HAP-1 (cell line): ENCODE measurements around the gene PYGL.
A peak's percentile ranks its signal among the peaks of the same experiment; 100 is the strongest.

Source experiments
- DNase-seq, 2 experiments: peaks; one replicate each; pipeline ENCODE4 v3.0.0-alpha.2; 2016 to 2020; ENCODE audit warnings: low spot score in 2 of 2
- H3K27me3 ChIP-seq: fragments of 250-450 bp; sonication (Bioruptor Pico); 2 replicates; pipeline ENCODE4 v1.5.1; 2020; ENCODE audit warnings: low read depth, mild to moderate bottlenecking, moderate library complexity
- H3K36me3 ChIP-seq: fragments of 250-450 bp; sonication (Bioruptor Pico); replicated peaks from 2 replicates; pipeline ENCODE4 v1.5.1; 2020; ENCODE audit warnings: mild to moderate bottlenecking
- H3K4me1 ChIP-seq: fragments of 250-450 bp; sonication (Bioruptor Pico); 2 replicates; pipeline ENCODE4 v1.5.1; 2020; ENCODE audit warnings: mild to moderate bottlenecking
- H3K4me3 ChIP-seq: fragments of 250-450 bp; sonication (Bioruptor Pico); 2 replicates; pipeline ENCODE4 v1.5.1; 2020; ENCODE audit warnings: mild to moderate bottlenecking, moderate library complexity
- H3K9me3 ChIP-seq: fragments of 250-450 bp; sonication (Bioruptor Pico); 2 replicates; pipeline ENCODE4 v1.5.1; 2020; ENCODE audit warnings: mild to moderate bottlenecking, moderate library complexity
- in situ Hi-C: fragments of 300-500 bp; cut with MboI; formaldehyde crosslinking; loops from 3 replicates; pipeline ENCODE4 v1.14.3; 2020; ENCODE audit warnings: low sequenced_read_pairs, inconsistent platforms, mixed read lengths

PYGL gene

DNA sequence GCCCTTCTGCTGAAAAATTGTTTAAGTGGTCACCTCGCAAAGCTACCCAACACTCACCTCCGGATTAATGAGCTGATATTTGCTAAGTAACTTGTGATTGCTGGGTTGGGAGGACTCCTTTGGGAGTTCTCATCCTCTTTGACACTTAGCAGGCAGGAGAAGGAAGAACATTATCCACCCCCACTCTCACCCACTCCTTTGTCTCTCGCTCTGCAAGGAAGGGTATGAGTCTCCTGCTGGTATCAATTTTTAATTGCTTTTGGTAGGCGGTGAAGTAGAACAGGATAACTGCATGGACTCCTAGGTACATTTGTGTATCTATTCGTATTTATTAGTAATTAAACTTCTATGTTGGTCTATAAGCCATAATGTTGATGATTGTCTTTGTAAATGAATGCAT lies 79.3 kb downstream of the PYGL start:
- Histone ChIP-seq H3K27me3 (no peaks in the 10 kb centered on the region), H3K4me1 (peaks cover 13% of the 10 kb centered on the region), H3K4me3 (no peak overlapping the region), H3K9me3 (no peaks in the 10 kb centered on the region), H3K36me3 (no peaks in the 10 kb centered on the region)
- DNase-seq = no peak
- in situ Hi-C loops = no loop called here

DNA sequence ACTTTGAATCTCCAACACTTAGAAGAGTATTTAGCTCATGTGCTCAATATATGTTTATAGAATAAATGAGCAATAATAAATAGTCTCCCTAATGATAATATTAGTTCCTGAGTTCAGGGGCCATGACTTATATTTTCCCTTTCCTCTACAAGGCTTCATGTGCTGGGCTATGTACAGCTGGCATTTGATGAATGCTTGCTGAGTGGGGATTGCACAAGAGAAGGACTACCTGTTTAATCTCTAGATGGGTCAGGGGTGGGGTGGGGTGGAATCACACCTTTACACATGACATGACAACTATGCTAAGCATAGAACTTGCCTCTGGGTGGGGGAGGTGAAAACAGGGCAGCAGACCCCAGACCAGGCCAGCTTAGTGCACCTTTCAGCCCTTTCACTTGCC lies 80.0 kb downstream of the PYGL start:
- no peak for DNase-seq
- Histone ChIP-seq H3K27me3 (no peaks in the 10 kb centered on the region), H3K4me3 (no peak overlapping the region), H3K36me3 (no peaks in the 10 kb centered on the region), H3K4me1 (peaks cover 19% of the 10 kb centered on the region), H3K9me3 (no peaks in the 10 kb centered on the region)
- in situ Hi-C loops = no loop called here

DNA sequence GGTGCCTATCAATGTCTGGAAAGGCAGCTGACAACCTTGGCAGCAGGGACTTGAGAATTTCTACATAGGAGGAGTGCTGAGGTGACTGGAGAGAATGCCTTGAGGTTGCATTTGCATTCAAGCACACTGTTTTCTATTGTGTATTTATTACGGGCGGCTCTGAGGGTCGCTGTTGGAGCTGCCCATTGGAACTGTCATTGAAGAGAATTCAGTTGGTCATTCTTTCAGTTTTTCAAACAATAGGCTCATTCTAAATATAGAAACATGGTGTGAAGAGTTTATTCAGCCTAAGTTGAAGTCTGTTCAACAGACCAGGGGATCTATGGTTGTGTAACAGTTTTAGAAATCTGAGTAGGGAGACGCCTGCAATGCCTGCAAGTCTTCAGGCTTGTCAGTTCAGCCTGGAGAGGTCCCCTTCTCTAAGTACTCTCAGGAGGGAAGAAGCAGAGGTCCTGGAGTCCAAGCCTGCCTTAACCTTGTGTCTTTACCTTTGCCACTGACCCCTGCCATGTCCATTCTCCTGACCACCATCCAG lies 82.2 kb downstream of the PYGL start:
- Histone ChIP-seq H3K36me3 (no peaks in the 10 kb centered on the region), H3K4me3 (no peak overlapping the region), H3K4me1 (peaks cover 19% of the 10 kb centered on the region), H3K9me3 (no peaks in the 10 kb centered on the region), H3K27me3 (no peaks in the 10 kb centered on the region)
- in situ Hi-C loops = no loop called here
- peak; percentile 48 to 50 for DNase-seq

DNA sequence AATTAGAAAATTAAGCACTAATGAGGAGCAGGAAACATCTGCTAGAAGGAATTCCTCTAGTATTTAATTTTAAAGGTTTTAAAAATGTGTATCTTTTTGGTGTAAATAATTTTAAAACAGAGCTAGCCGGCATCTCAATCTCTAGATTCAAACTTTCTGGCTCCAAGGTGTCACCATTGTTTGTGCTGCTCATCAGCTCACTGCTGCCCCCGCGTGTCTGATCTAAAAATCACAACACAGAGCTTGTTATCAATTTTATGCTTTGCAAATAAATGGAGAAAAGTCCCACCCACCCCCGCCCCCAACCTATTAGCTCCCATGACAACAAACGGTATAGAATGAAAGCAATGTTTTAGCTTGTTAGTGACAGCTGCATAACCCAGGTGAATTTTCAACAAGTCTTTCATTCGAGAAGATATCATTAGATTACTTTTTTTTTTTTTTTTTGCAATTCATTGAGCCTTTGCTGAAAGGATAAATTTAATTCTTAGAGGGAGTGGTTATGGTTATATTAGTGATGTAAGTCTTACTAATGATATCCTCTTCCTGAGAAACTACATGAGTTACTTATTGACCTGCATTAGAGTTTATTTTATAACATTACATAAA lies 83.7 kb downstream of the PYGL start:
- Histone ChIP-seq H3K4me1 (peaks cover 19% of the 10 kb centered on the region), H3K27me3 (no peaks in the 10 kb centered on the region), H3K4me3 (peak overlapping the region; percentile 13), H3K9me3 (no peaks in the 10 kb centered on the region), H3K36me3 (no peaks in the 10 kb centered on the region)
- DNase-seq = peak; percentile 82 to 95
- in situ Hi-C loops = no loop called here

DNA sequence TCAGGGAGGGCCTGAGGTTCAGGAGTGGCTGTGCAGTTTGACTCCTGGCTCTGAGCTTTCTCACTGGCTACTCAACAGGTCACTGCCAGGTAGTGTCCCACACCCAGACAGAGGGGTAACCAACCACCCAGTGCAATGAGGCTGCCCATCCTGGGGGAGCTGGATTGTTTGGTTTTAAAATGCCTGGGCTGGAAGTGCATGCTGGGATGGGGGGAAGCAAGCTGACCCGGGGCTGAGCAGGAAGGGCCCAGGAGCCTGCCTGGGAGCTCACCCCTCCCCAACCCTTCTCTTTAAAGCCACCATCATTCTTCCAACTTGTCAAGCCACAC lies 85.0 kb downstream of the PYGL start:
- DNase-seq = no peak
- no peaks in the 10 kb centered on the region for H3K27me3 ChIP-seq
- H3K36me3 ChIP-seq = no peaks in the 10 kb centered on the region
- in situ Hi-C loops = no loop called here
- no peaks in the 10 kb centered on the region for H3K9me3 ChIP-seq
- peaks cover 19% of the 10 kb centered on the region for H3K4me1 ChIP-seq
- no peak overlapping the region for H3K4me3 ChIP-seq

DNA sequence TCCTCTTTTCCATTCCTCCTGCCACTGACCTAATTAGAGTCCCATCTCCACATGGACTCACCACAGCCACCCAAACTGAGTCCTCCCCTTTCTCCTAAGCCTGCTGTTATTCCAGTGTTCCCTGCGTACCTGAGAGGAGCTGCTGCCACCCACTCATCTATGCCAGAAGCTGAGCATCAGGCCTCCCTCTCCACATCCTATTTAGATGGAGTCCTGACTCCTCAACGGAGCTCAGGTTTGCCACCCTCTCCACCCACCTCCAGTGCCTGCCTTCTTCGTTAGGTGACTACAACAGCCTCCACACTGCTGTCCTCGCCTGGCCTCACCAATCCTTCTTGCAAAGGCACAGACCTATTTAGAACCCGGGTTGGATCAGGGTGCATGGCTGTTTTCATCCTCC lies 87.6 kb downstream of the PYGL start:
- in situ Hi-C loops = no loop called here
- H3K4me1 ChIP-seq = peaks cover 10% of the 10 kb centered on the region
- H3K36me3 ChIP-seq = no peaks in the 10 kb centered on the region
- DNase-seq = no peak
- H3K27me3 ChIP-seq = no peaks in the 10 kb centered on the region
- no peak overlapping the region for H3K4me3 ChIP-seq
- H3K9me3 ChIP-seq = no peaks in the 10 kb centered on the region

DNA sequence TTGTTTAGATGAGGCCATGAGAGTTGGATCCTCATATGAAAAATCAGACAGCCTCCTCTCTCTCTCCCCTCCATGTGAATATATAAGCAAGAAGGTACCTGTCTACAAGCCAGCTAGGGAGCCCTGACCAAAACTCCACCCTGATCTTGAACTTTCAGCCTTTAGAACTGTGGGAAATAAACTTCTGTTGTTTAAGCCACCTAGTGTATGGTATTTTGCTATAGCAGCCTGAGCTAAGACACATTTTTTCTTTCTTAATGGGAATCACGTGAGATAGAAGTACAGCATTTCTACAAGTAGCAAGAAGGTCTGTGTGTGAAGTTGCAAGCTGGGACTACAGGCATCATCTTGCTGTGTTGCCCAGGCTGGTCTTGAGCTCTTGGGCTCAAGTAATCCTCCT lies 88.7 kb downstream of the PYGL start:
- no peak overlapping the region for H3K4me3 ChIP-seq
- no peaks in the 10 kb centered on the region for H3K27me3 ChIP-seq
- H3K36me3 ChIP-seq = no peaks in the 10 kb centered on the region
- no peak for DNase-seq
- in situ Hi-C loops = no loop called here
- H3K4me1 ChIP-seq = peaks cover 10% of the 10 kb centered on the region
- no peaks in the 10 kb centered on the region for H3K9me3 ChIP-seq
